Esophagus (tissue), 2 donors: Measurements from ENCODE around the gene HECW1. TPM values are rescaled to one million over a fixed set of nuclear protein-coding genes. Genes with fewer than 3 reads are reported as not detected.

Experiments
- H3K27ac ChIP-seq, 2 donors: one replicate each; pipeline ENCODE4 v1.5.1; 2013; ENCODE audit warnings: low read depth in 2 of 2, mild to moderate bottlenecking in 2 of 2, inconsistent platforms in 1 of 2, low read length in 1 of 2, moderate library complexity in 1 of 2
- H3K27me3 ChIP-seq, 2 donors: one replicate each; pipeline ENCODE4 v1.6.1; 2013; ENCODE audit warnings: low read length in 2 of 2, control low read depth in 1 of 2, mild to moderate bottlenecking in 1 of 2; ENCODE audit not compliant: insufficient read depth in 2 of 2, control insufficient read depth in 1 of 2
- H3K36me3 ChIP-seq, 2 donors: one replicate each; pipeline ENCODE4 v1.6.1; 2013; ENCODE audit warnings: low read length in 1 of 2; ENCODE audit not compliant: control insufficient read depth in 2 of 2, insufficient read depth in 2 of 2
- H3K4me1 ChIP-seq, 2 donors: one replicate each; pipeline ENCODE4 v1.6.1; 2013; ENCODE audit warnings: low read length in 1 of 2; ENCODE audit not compliant: control insufficient read depth in 2 of 2, insufficient read depth in 2 of 2
- H3K4me3 ChIP-seq, 2 donors: one replicate each; pipeline ENCODE4 v1.5.1; 2013; ENCODE audit warnings: low read length in 2 of 2, mild to moderate bottlenecking in 2 of 2, low read depth in 1 of 2, moderate library complexity in 1 of 2
- H3K9me3 ChIP-seq, 2 donors: one replicate each; pipeline ENCODE4 v1.6.1; 2013; ENCODE audit warnings: mild to moderate bottlenecking in 2 of 2, low read depth in 1 of 2, low read length in 1 of 2, moderate library complexity in 1 of 2; ENCODE audit not compliant: control insufficient read depth in 2 of 2, insufficient read depth in 1 of 2
- WGBS, 2 donors: extraction: QIAGEN DNeasy Blood & Tissue Kit; methylation state at CpG; one replicate each; pipeline ENCODE4 v1.1.7; 2013; 5-methylcytosine and 5-hydroxymethylcytosine counted together
- polyA plus RNA-seq, 2 donors: library from polyadenylated mRNA; stranded (reverse); fragments of 200-250 nt; gene quantifications; one replicate each; pipeline ENCODE4 v1.2.3, GENCODE V29; 2013
- donor health status: healthy with polysubstance abuse.
- donor health status: Bipolar disorder and iron deficiency.

Gene HECW1
- polyA plus RNA-seq, 2 donors: 0.11 to 0.47 TPM

DNA sequence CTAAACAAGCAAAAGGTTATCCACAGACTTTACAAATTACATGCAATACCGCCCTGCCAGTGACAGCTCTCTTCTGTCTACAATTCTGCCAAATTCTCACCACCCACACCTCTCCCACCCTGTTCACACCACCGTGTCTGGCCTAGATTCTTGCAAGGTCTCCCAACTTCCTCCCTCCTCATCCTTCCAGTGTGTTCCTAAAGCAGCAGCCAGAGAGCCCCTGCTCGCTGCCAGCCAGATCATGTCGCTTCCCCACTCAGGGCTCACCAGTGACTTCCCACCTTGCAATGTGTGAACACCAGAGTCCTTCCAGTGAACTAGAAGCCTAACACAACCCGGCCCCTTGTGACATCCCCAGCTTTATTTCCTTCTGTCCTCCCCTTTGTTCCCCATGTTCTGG, 121.6 kb downstream of the HECW1 start:
- no peaks in the 10 kb centered on the region for H3K27me3 ChIP-seq
- H3K36me3 ChIP-seq: no peaks in the 10 kb centered on the region
- no peak overlapping the region for H3K4me3 ChIP-seq
- 51 to 65% methylated on average over 5 of the region's 5 CpGs for WGBS, 2 donors
- H3K9me3 ChIP-seq: no peaks in the 10 kb centered on the region
- H3K4me1 ChIP-seq: no peaks in the 10 kb centered on the region
- H3K27ac ChIP-seq: no peak overlapping the region

DNA sequence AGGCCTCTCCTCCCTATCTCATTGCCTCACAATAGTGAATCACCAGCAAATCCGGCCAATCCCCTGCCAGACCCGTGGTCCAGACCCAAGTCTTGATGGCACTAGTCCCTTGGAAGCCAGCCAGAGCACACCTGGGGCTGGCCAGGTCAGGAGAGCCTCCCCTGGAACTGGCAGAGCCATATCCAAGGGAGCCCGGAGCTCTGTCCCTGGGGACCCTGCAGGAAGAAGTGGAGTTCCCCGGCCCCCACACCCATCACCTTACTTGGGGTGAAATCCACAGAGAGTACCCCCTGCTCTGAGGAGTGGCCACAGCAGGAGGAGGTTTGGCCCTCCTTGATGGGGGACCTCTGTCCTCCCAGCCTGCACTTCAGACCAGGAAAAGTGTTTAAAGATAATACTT, 122.5 kb downstream of the HECW1 start:
- H3K27ac ChIP-seq: no peak overlapping the region
- no peaks in the 10 kb centered on the region for H3K9me3 ChIP-seq
- no peaks in the 10 kb centered on the region for H3K4me1 ChIP-seq
- H3K4me3 ChIP-seq: no peak overlapping the region
- H3K36me3 ChIP-seq: no peaks in the 10 kb centered on the region
- no peaks in the 10 kb centered on the region for H3K27me3 ChIP-seq
- WGBS, 2 donors: 64 to 70% methylated on average over 4 of the region's 4 CpGs

DNA sequence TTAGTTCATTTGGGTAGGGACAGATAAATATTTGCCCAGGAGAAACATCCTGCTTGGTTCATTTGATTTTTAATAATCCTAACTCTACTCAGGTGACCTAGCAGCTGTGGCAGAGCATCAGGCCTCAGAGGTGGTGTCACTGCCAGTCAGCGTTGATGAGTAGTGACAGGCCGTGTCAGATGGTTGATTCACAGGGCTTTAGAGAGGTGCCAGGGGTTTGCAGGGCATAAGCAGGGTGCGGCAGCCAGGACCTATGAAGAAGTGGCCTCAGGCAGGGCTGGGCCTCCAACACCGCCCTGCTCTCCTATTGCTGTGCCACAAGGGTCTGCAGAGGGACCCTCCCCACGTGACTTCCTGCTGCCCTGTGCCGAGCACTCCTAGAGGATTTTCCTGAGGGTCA, 128.1 kb downstream of the HECW1 start:
- H3K4me3 ChIP-seq: no peak overlapping the region
- H3K9me3 ChIP-seq: no peaks in the 10 kb centered on the region
- no peaks in the 10 kb centered on the region for H3K36me3 ChIP-seq
- H3K27me3 ChIP-seq: no peaks in the 10 kb centered on the region
- H3K4me1 ChIP-seq: no peaks in the 10 kb centered on the region
- H3K27ac ChIP-seq: no peak overlapping the region
- WGBS, 2 donors: 66 to 72% methylated on average over 6 of the region's 6 CpGs

DNA sequence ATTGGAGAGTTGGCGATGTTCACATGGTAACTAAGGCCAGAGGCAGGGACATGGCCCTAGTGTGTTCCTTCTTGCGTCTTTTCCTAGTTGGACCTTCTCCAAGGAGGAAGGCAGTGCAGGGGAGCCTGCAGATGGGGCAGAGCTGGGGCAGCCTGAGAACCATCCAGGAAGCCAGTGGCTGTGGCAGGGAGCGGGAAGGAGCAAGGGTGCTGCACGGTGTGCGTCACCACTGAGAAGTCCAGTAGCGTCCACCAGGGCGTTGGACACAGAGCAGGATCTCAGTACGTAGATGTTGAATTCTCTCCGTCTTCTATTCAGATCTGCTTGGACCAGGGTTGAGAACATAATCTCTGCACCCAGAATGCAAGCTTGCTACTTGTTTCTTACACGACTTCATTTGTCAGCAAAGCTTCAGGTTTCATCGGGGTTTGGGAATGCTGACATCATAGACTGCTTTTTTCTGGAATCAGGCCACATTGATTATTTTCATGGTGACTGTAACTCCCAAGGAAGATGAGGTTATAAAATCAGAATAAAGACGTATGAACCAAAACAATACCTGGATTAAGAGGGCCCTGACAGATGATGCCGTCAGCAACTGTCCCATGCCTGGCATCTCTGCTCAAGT, 130.3 kb downstream of the HECW1 start:
- 88 to 90% methylated on average over 13 of the region's 13 CpGs for WGBS, 2 donors
- H3K4me3 ChIP-seq: no peak overlapping the region
- no peaks in the 10 kb centered on the region for H3K27me3 ChIP-seq
- H3K27ac ChIP-seq: no peak overlapping the region
- H3K36me3 ChIP-seq: no peaks in the 10 kb centered on the region
- H3K9me3 ChIP-seq: no peaks in the 10 kb centered on the region
- no peaks in the 10 kb centered on the region for H3K4me1 ChIP-seq

DNA sequence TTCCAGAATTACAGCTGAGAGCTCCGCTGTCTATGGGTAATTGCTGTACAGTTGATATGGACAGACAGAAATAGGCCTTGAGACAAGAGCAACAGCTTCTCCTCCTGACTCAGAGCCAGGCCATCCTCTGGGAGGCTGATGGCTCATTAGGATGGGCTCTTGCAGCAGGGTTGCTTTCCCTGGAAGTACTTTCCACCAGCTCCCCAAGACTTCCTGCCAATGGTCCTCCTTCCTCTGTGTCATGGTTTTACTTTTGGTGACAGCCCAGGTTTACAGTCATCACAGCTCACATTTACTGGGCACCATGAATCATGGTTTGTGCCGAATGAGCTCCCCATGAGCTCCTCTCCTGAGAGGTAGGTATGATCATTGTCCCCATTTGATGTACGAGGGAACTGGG, 131.8 kb downstream of the HECW1 start:
- Histone ChIP-seq H3K4me3 (no peak overlapping the region), H3K27ac (no peak overlapping the region), H3K36me3 (no peaks in the 10 kb centered on the region), H3K4me1 (peaks cover 0 to 4% of the 10 kb centered on the region in 2 donors), H3K9me3 (no peaks in the 10 kb centered on the region), H3K27me3 (no peaks in the 10 kb centered on the region)
- 86 to 89% methylated on average over 3 of the region's 3 CpGs for WGBS, 2 donors

DNA sequence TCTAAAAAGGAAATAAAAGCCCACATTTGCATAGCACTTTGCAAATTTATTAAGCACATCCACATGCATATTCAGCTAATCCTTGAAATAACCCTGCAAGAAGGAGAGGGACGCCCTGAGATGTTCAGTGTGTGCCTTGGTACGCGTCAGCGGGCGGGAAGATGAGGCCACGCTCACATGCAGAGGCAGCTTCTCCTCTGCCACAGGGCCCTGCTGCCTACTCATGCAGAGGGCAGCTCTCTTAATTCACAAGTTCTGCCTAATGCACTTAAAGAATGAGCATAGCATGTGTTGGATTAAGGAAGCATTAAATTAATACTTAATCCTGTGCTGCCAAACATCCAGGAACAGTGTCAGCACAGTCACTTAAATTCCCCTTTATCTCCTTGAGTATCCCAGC, 132.3 kb downstream of the HECW1 start:
- 84% methylated on average over 6 of the region's 6 CpGs for WGBS, 2 donors
- no peaks in the 10 kb centered on the region for H3K9me3 ChIP-seq

DNA sequence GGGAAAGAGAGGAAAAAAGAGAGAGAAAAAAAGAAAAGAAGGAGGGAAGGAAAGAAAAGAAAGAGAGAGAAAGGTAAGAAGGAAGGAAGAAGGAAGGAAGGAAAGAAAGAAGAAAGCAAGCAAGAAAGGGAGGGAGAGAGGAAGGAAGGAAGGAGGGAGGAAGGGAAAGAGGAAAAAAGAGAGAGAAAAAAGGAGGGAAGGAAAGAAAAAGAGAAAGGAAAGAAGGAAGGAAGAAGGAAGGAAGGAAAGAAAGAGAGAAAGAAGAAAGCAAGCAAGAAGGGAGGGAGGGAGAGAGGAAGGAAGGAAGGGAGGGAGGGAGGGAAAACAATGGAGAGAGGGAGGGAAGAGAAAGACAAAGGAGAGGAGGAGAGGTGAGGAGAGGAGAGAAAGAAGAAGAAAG, 135.3 kb downstream of the HECW1 start:
- Histone ChIP-seq H3K27me3 (no peaks in the 10 kb centered on the region), H3K36me3 (no peaks in the 10 kb centered on the region), H3K4me3 (no peak overlapping the region), H3K27ac (no peak overlapping the region), H3K9me3 (no peaks in the 10 kb centered on the region), H3K4me1 (peaks cover 0 to 4% of the 10 kb centered on the region in 2 donors)

More for the DNA sequence above, 132.3 kb downstream of the HECW1 start:
- Histone ChIP-seq H3K4me3 (no peak overlapping the region), H3K27ac (no peak overlapping the region), H3K36me3 (no peaks in the 10 kb centered on the region), H3K4me1 (peaks cover 0 to 4% of the 10 kb centered on the region in 2 donors), H3K27me3 (no peaks in the 10 kb centered on the region)

DNA sequence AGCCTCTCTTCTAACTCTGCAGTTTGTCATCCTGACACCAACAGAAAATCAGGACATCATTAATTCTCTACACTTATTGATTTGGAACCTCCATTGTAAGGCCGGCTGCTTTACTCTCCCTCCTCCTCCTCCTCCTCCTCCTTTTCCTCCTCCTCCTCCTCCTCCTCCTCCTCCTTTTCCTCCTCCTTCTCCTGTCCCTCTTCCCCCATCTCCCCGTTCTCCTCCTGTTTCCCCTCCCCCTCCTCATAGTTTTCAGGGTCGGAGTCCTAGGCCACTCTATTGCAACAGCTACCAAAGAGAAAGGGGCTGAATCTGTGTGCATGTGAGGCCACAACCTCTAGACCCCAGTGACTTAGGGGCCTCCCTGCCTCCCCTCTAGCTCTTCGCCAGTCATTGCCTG, 136.1 kb downstream of the HECW1 start:
- Histone ChIP-seq H3K27ac (peak overlapping the region in 1 of 2 donors; percentile 14), H3K4me3 (peak overlapping the region in 1 of 2 donors; percentile 25), H3K4me1 (peaks cover 0 to 4% of the 10 kb centered on the region in 2 donors), H3K27me3 (no peaks in the 10 kb centered on the region), H3K9me3 (no peaks in the 10 kb centered on the region), H3K36me3 (no peaks in the 10 kb centered on the region)
- WGBS, 2 donors: 66 to 68% methylated on average over 4 of the region's 4 CpGs

DNA sequence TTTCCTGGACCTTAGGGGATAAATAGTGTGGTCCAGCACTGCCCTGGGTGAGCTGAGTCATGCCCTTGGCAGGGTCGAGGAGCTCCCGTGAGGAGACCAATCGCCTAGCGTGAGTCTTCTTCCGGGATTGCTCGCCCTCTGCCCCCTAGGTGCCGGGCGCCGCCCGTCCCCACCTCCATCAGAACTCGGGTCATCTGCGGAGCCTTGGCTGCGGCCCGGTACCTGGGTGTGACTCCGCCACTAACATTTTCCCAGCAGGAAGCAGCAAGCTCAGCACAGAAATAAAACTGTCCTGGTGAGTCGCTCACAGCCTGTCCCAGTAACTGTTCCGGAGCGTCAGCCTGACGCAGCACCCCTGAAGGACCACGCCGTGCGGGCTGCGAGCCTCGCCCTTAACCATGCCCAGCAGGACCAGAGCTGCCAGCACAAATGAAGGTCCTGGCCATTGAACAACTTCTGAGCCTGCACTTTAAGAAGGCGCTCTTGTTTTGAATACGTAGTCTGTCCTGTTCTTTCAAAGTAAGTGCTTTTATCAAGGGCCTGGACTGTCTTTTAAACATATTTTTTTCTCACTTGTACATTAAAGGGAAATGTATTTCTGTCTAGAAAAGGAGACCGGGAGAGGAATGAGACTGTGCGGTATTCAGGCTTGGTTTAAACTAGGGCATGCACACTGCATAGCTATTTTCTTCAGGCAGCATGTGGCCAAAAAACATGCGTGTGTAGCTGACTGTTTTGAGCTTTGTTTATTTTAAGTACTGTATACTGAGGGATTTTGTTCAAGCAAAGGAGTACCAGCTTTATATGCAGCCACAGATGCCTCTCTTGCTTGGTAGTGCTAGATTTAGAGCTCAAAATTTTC, 136.7 kb downstream of the HECW1 start:
- Histone ChIP-seq H3K27me3 (no peaks in the 10 kb centered on the region), H3K9me3 (no peaks in the 10 kb centered on the region), H3K4me3 (peak overlapping the region; percentile 5 to 25), H3K36me3 (no peaks in the 10 kb centered on the region), H3K27ac (peak overlapping the region in 1 of 2 donors; percentile 14), H3K4me1 (peaks cover 0 to 4% of the 10 kb centered on the region in 2 donors)
- 49 to 57% methylated on average over 29 of the region's 29 CpGs for WGBS, 2 donors

DNA sequence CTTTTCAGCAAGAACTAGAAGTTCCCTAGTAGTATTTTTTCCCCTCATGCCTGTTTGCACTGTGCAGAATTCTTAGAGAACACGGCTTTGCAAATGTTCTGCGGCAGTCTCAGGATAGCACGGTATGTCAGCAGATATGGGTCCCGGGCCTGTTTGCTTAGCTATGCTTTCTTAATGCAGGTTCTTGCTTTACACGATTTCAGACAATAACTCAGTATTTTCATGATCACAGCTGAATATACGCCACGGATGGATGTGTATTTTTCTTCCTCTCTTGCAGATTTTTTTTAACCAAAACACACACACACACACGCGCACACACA, 137.3 kb downstream of the HECW1 start:
- Histone ChIP-seq H3K4me3 (no peak overlapping the region), H3K9me3 (no peaks in the 10 kb centered on the region), H3K36me3 (no peaks in the 10 kb centered on the region), H3K27me3 (no peaks in the 10 kb centered on the region), H3K4me1 (peaks cover 0 to 4% of the 10 kb centered on the region in 2 donors), H3K27ac (no peak overlapping the region)
- 68 to 79% methylated on average over 9 of the region's 9 CpGs for WGBS, 2 donors
